Stimulated activated CD8-positive, alpha-beta memory T cell treated with anti-CD3 and anti-CD28 coated beads, Interleukin-4, amount 100 ng/mL, for 1 hour (primary cell): ENCODE data around the gene TBXAS1.
"Not testable (repeated sequence)": the region's sequence is repeated elsewhere in the genome, so short reads cannot be mapped to it uniquely, and the experiment has no call there.

Experiments
- DNase-seq, 2 donors: peaks; one replicate each; pipeline ENCODE4 v3.0.0-alpha.2; 2020; ENCODE audit warnings: low read depth in 2 of 2, low spot score in 1 of 2

TBXAS1 gene

GRCh38 chr7:139886899-139887298 is 57.8 kb downstream of the TBXAS1 start:
- DNase-seq: no peak

- no peak for DNase-seq
These were observed 59.0 kb downstream of the TBXAS1 start for GRCh38 chr7:139887992-139888481.

GRCh38 chr7:139889186-139889871 is 60.3 kb downstream of the TBXAS1 start:
- DNase-seq: no peak

- no peak for DNase-seq
These were observed 64.4 kb downstream of the TBXAS1 start for GRCh38 chr7:139893461-139893860.

- no peak for DNase-seq
These were observed 64.9 kb downstream of the TBXAS1 start for GRCh38 chr7:139893999-139894398.

- DNase-seq: no peak
These were observed 66.2 kb downstream of the TBXAS1 start for GRCh38 chr7:139895141-139895829.

- DNase-seq: no peak
These were observed 67.2 kb downstream of the TBXAS1 start for GRCh38 chr7:139896288-139896687.

- DNase-seq: no peak
These were observed 67.8 kb downstream of the TBXAS1 start for GRCh38 chr7:139896831-139897230.

GRCh38 chr7:139897422-139898090 is 68.5 kb downstream of the TBXAS1 start:
- DNase-seq: no peak

- no peak for DNase-seq
These were observed 69.4 kb downstream of the TBXAS1 start for GRCh38 chr7:139898483-139898882.

- no peak for DNase-seq
These were observed 70.4 kb downstream of the TBXAS1 start for GRCh38 chr7:139899328-139899955.

GRCh38 chr7:139900326-139900725 is 71.3 kb downstream of the TBXAS1 start:
- DNase-seq: no peak

GRCh38 chr7:139901056-139901795 is 72.2 kb downstream of the TBXAS1 start:
- DNase-seq: no peak

GRCh38 chr7:139901901-139902300 is 72.8 kb downstream of the TBXAS1 start:
- DNase-seq: no peak

GRCh38 chr7:139902436-139903102 is 73.5 kb downstream of the TBXAS1 start:
- DNase-seq: no peak

- not testable (repeated sequence) for DNase-seq
These were observed 74.0 kb downstream of the TBXAS1 start for GRCh38 chr7:139903103-139903477.

- DNase-seq: no peak
These were observed 77.8 kb downstream of the TBXAS1 start for GRCh38 chr7:139906879-139907278.

- DNase-seq: no peak
These were observed 79.7 kb downstream of the TBXAS1 start for GRCh38 chr7:139908792-139909191.

- DNase-seq: no peak
These were observed 80.5 kb downstream of the TBXAS1 start for GRCh38 chr7:139909379-139910050.
